Activated T-cell treated with anti-CD3 and anti-CD28 coated beads, Interleukin-2, amount 50 U/mL, for 4 hours (primary cell): ENCODE measurements around the gene TMEM30B. TPM values are rescaled to one million over a fixed set of nuclear protein-coding genes. Genes with fewer than 3 reads are reported as not detected.
"Not testable (repeated sequence)": the region's sequence is repeated elsewhere in the genome, so short reads cannot be mapped to it uniquely, and the experiment has no call there.

ENCODE experiments used
- ATAC-seq, 2 donors: fragments of 200-7000 bp; cut with Tn5 transposase; one replicate each; pipeline ENCODE4 v1.10.0; 2021
- DNase-seq: peaks from one replicate; pipeline ENCODE4 v3.0.0-alpha.2; 2020
- H3K27me3 Mint-ChIP-seq: one replicate; pipeline ENCODE4 v1.8.0; 2021; ENCODE audit warnings: low read depth, mixed read lengths
- H3K36me3 Mint-ChIP-seq: one replicate; pipeline ENCODE4 v1.8.0; 2022; ENCODE audit warnings: mixed read lengths; ENCODE audit not compliant: insufficient read depth
- H3K4me1 Mint-ChIP-seq: one replicate; pipeline ENCODE4 v1.8.0; 2021; ENCODE audit warnings: low read depth, mixed read lengths
- H3K4me3 Mint-ChIP-seq: one replicate; pipeline ENCODE4 v1.8.0; 2021; ENCODE audit warnings: mild to moderate bottlenecking, moderate library complexity, mixed read lengths
- H3K9me3 Mint-ChIP-seq: one replicate; pipeline ENCODE4 v1.8.0; 2021; ENCODE audit warnings: mixed read lengths
- total RNA-seq, 3 donors: library from RNA; stranded (reverse); gene quantifications; one replicate each; pipeline ENCODE4 v1.2.1, GENCODE V29; 2021

Gene TMEM30B
- total RNA-seq, 3 donors from 2014 or later = 1.1 to 1.5 (median 1.3) TPM

GRCh38 chr14:61319706-61320105 lies 38.6 kb upstream of the TMEM30B start:
- DNase-seq (no peak), ATAC-seq (no peak)
- Mint-ChIP-seq H3K27me3 (no peaks in the 10 kb centered on the region), H3K9me3 (peaks cover 2% of the 10 kb centered on the region), H3K36me3 (peaks cover 11% of the 10 kb centered on the region), H3K4me3 (no peak overlapping the region), H3K4me1 (peaks cover 10% of the 10 kb centered on the region)

- DNase-seq (no peak), ATAC-seq (no peak)
- H3K4me3 Mint-ChIP-seq = no peak overlapping the region
- H3K36me3 Mint-ChIP-seq = peaks cover 13% of the 10 kb centered on the region
- H3K9me3 Mint-ChIP-seq = peaks cover 9% of the 10 kb centered on the region
- no peaks in the 10 kb centered on the region for H3K27me3 Mint-ChIP-seq
- H3K4me1 Mint-ChIP-seq = peaks cover 8% of the 10 kb centered on the region
These were observed 37.9 kb upstream of the TMEM30B start for GRCh38 chr14:61319086-61319485.

GRCh38 chr14:61315313-61315712 lies 34.2 kb upstream of the TMEM30B start:
- DNase-seq (no peak), ATAC-seq (no peak)
- peaks cover 20% of the 10 kb centered on the region for H3K9me3 Mint-ChIP-seq
- H3K4me3 Mint-ChIP-seq = no peak overlapping the region
- no peaks in the 10 kb centered on the region for H3K4me1 Mint-ChIP-seq
- no peaks in the 10 kb centered on the region for H3K27me3 Mint-ChIP-seq
- peaks cover 11% of the 10 kb centered on the region for H3K36me3 Mint-ChIP-seq

- H3K4me3 Mint-ChIP-seq, H3K4me1 Mint-ChIP-seq, DNase-seq, H3K27me3 Mint-ChIP-seq, ATAC-seq: not testable (repeated sequence)
- peaks cover 33% of the 10 kb centered on the region for H3K9me3 Mint-ChIP-seq
- H3K36me3 Mint-ChIP-seq = peaks cover 28% of the 10 kb centered on the region
These were observed 27.6 kb upstream of the TMEM30B start for GRCh38 chr14:61308701-61309100.

- ATAC-seq = no peak
- H3K4me1 Mint-ChIP-seq = peaks cover 7% of the 10 kb centered on the region
- H3K36me3 Mint-ChIP-seq = peaks cover 28% of the 10 kb centered on the region
- H3K4me3 Mint-ChIP-seq = no peak overlapping the region
- DNase-seq = no peak
- H3K27me3 Mint-ChIP-seq = no peaks in the 10 kb centered on the region
- peaks cover 33% of the 10 kb centered on the region for H3K9me3 Mint-ChIP-seq
These were observed 27.1 kb upstream of the TMEM30B start for GRCh38 chr14:61308198-61308597.

- no peaks in the 10 kb centered on the region for H3K27me3 Mint-ChIP-seq
- DNase-seq (no peak), ATAC-seq (no peak)
- peaks cover 21% of the 10 kb centered on the region for H3K9me3 Mint-ChIP-seq
- no peak overlapping the region for H3K4me3 Mint-ChIP-seq
- peaks cover 16% of the 10 kb centered on the region for H3K4me1 Mint-ChIP-seq
- H3K36me3 Mint-ChIP-seq = peaks cover 18% of the 10 kb centered on the region
These were observed 23.6 kb upstream of the TMEM30B start for GRCh38 chr14:61304688-61305087.

GRCh38 chr14:61300754-61301153 lies 19.6 kb upstream of the TMEM30B start:
- no peak overlapping the region for H3K4me3 Mint-ChIP-seq
- ATAC-seq = no peak
- peaks cover 44% of the 10 kb centered on the region for H3K4me1 Mint-ChIP-seq

GRCh38 chr14:61300209-61300608 lies 19.1 kb upstream of the TMEM30B start:
- peaks cover 44% of the 10 kb centered on the region for H3K4me1 Mint-ChIP-seq
- no peak overlapping the region for H3K4me3 Mint-ChIP-seq
- H3K9me3 Mint-ChIP-seq = peaks cover 4% of the 10 kb centered on the region
- no peaks in the 10 kb centered on the region for H3K27me3 Mint-ChIP-seq
- H3K36me3 Mint-ChIP-seq = no peaks in the 10 kb centered on the region
- DNase-seq (no peak), ATAC-seq (no peak)

More at GRCh38 chr14:61300754-61301153, 19.6 kb upstream of the TMEM30B start:
- H3K9me3 Mint-ChIP-seq = peaks cover 7% of the 10 kb centered on the region
- H3K27me3 Mint-ChIP-seq = no peaks in the 10 kb centered on the region
- H3K36me3 Mint-ChIP-seq = peaks cover 3% of the 10 kb centered on the region
- DNase-seq = no peak

GRCh38 chr14:61298824-61299223 lies 17.7 kb upstream of the TMEM30B start:
- peaks cover 4% of the 10 kb centered on the region for H3K9me3 Mint-ChIP-seq

GRCh38 chr14:61297581-61297980 lies 16.4 kb upstream of the TMEM30B start:
- Mint-ChIP-seq H3K9me3 (peaks cover 2% of the 10 kb centered on the region), H3K36me3 (no peaks in the 10 kb centered on the region), H3K4me1 (peaks cover 44% of the 10 kb centered on the region), H3K27me3 (no peaks in the 10 kb centered on the region), H3K4me3 (no peak overlapping the region)
- DNase-seq (no peak), ATAC-seq (no peak)

More at GRCh38 chr14:61298824-61299223, 17.7 kb upstream of the TMEM30B start:
- Mint-ChIP-seq H3K27me3 (no peaks in the 10 kb centered on the region), H3K4me3 (no peak overlapping the region), H3K36me3 (no peaks in the 10 kb centered on the region), H3K4me1 (peaks cover 44% of the 10 kb centered on the region)
- no peak for ATAC-seq
- DNase-seq = no peak

- ATAC-seq (peak; percentile 55 to 62), DNase-seq (no peak)
- Mint-ChIP-seq H3K4me3 (no peak overlapping the region), H3K36me3 (no peaks in the 10 kb centered on the region), H3K4me1 (peaks cover 44% of the 10 kb centered on the region), H3K9me3 (no peaks in the 10 kb centered on the region), H3K27me3 (no peaks in the 10 kb centered on the region)
These were observed 15.8 kb upstream of the TMEM30B start for GRCh38 chr14:61296719-61297502.

GRCh38 chr14:61296151-61296550 lies 15.0 kb upstream of the TMEM30B start:
- Mint-ChIP-seq H3K27me3 (no peaks in the 10 kb centered on the region), H3K4me1 (peaks cover 44% of the 10 kb centered on the region)
- no peak for DNase-seq

GRCh38 chr14:61290701-61291100 lies 9.6 kb upstream of the TMEM30B start:
- H3K9me3 Mint-ChIP-seq = no peaks in the 10 kb centered on the region
- DNase-seq = no peak

More at GRCh38 chr14:61296151-61296550, 15.0 kb upstream of the TMEM30B start:
- Mint-ChIP-seq H3K9me3 (no peaks in the 10 kb centered on the region), H3K36me3 (no peaks in the 10 kb centered on the region), H3K4me3 (no peak overlapping the region)
- ATAC-seq = peak in 1 of 2 donors; percentile 19

GRCh38 chr14:61288720-61289119 lies 7.6 kb upstream of the TMEM30B start:
- no peak overlapping the region for H3K4me3 Mint-ChIP-seq
- peaks cover 7% of the 10 kb centered on the region for H3K4me1 Mint-ChIP-seq
- no peak for ATAC-seq

More at GRCh38 chr14:61290701-61291100, 9.6 kb upstream of the TMEM30B start:
- ATAC-seq = no peak
- Mint-ChIP-seq H3K27me3 (no peaks in the 10 kb centered on the region), H3K4me3 (no peak overlapping the region), H3K4me1 (peaks cover under 1% of the 10 kb centered on the region), H3K36me3 (no peaks in the 10 kb centered on the region)

GRCh38 chr14:61288228-61288627 lies 7.1 kb upstream of the TMEM30B start:
- Mint-ChIP-seq H3K9me3 (no peaks in the 10 kb centered on the region), H3K4me3 (no peak overlapping the region), H3K36me3 (no peaks in the 10 kb centered on the region), H3K27me3 (no peaks in the 10 kb centered on the region), H3K4me1 (peaks cover 8% of the 10 kb centered on the region)
- ATAC-seq = no peak
- DNase-seq = no peak

More at GRCh38 chr14:61288720-61289119, 7.6 kb upstream of the TMEM30B start:
- H3K36me3 Mint-ChIP-seq = no peaks in the 10 kb centered on the region
- DNase-seq = no peak
- no peaks in the 10 kb centered on the region for H3K9me3 Mint-ChIP-seq
- H3K27me3 Mint-ChIP-seq = no peaks in the 10 kb centered on the region
